HCT116 (cell line): ENCODE results near the gene HAX1.

Experiments used
- CTCF ChIP-seq, 3 experiments: fragments of 200-600 bp in 1 of 3; sonication (generic) in 1 of 3; IDR thresholded peaks in 2 of 3; conservative IDR thresholded peaks in 1 of 3; 2 replicates each; pipeline ENCODE4 v1.5.1; 2012 to 2017; ENCODE audit warnings: low read depth in 2 of 3, low read length in 2 of 3, antibody characterized with exemption in 1 of 3, borderline replicate concordance in 1 of 3, control low read depth in 1 of 3, mild to moderate bottlenecking in 1 of 3, mixed read lengths in 1 of 3, mixed run types in 1 of 3, moderate library complexity in 1 of 3; ENCODE audit not compliant: insufficient read depth in 1 of 3
- EGR1 ChIP-seq: IDR thresholded peaks from 2 replicates; pipeline ENCODE4 v1.6.1; 2012; ENCODE audit warnings: low read depth
- EZH2 ChIP-seq: fragments of 200-600 bp; sonication (generic); IDR thresholded peaks from 2 replicates; pipeline ENCODE4 v1.6.1; 2017; ENCODE audit warnings: antibody characterized with exemption, mixed run types
- EZH2phosphoT487 ChIP-seq: fragments of 200-600 bp; IDR thresholded peaks from 2 replicates; pipeline ENCODE4 v1.6.1; 2018; ENCODE audit warnings: antibody characterized with exemption, borderline replicate concordance
- JUND ChIP-seq: IDR thresholded peaks from 2 replicates; pipeline ENCODE4 v1.6.1; 2012
- MAX ChIP-seq: IDR thresholded peaks from 2 replicates; pipeline ENCODE4 v1.6.1; 2012
- POLR2A ChIP-seq: IDR thresholded peaks from 2 replicates; pipeline ENCODE4 v1.7.0; 2011; ENCODE audit warnings: borderline replicate concordance; ENCODE audit not compliant: insufficient read depth, insufficient read length; ENCODE audit errors: extremely low read depth
- POLR2AphosphoS5 ChIP-seq: IDR thresholded peaks from 2 replicates; pipeline ENCODE4 v1.6.1; 2011; ENCODE audit warnings: mild to moderate bottlenecking, low read depth, low read length, moderate library complexity
- RAD21 ChIP-seq: IDR thresholded peaks from 2 replicates; pipeline ENCODE4 v1.6.1; 2012; ENCODE audit warnings: low read depth, mild to moderate bottlenecking
- REST ChIP-seq: IDR thresholded peaks from 2 replicates; pipeline ENCODE4 v1.6.1; 2012; ENCODE audit warnings: low read depth
- SP1 ChIP-seq: IDR thresholded peaks from 2 replicates; pipeline ENCODE4 v1.6.1; 2012; ENCODE audit warnings: low read depth
- ZBTB33 ChIP-seq: IDR thresholded peaks from 2 replicates; pipeline ENCODE4 v1.6.1; 2011; ENCODE audit warnings: mild to moderate bottlenecking, low read length, moderate library complexity; ENCODE audit not compliant: insufficient replicate concordance; ENCODE audit errors: extremely low read depth
- ZFX ChIP-seq: fragments of 450-650 bp; IDR thresholded peaks from 2 replicates; pipeline ENCODE4 v1.6.1; 2017

- no peak for TF ChIP-seq POLR2A
- TF ChIP-seq CTCF (IDR thresholded peaks at IDR 0.05 in 2 of 3, conservative IDR thresholded peaks at IDR 0.05 in 1 of 3; ENCODE audit: borderline replicate concordance in 1 of 3, insufficient read depth in 1 of 3, low read depth in 2 of 3, low read length in 2 of 3): no peak
- TF ChIP-seq REST: no peak
- no peak for TF ChIP-seq MAX
- TF ChIP-seq ZBTB33: no peak
- no peak for TF ChIP-seq EGR1
- TF ChIP-seq EZH2: no peak
- TF ChIP-seq ZFX: no peak
- no peak for TF ChIP-seq POLR2AphosphoS5
- no peak for TF ChIP-seq RAD21
- no peak for TF ChIP-seq SP1
- no peak for TF ChIP-seq EZH2phosphoT487
- TF ChIP-seq JUND: no peak
Measured at GRCh38 chr1:154223621-154224020, 48.8 kb upstream of the HAX1 start.
